ENCODE data around the gene CEP55.

The CEP55 gene

GRCh38 chr10:93573051-93573909, 76.9 kb downstream of the CEP55 start:
- Histone ChIP-seq H3K9ac (ENCODE audit: low read depth in 1 of 2, low read length in 2 of 2) (no peak overlapping the region), H3K27ac (ENCODE audit: low read depth in 2 of 2, low read length in 2 of 2) (peak overlapping the region; percentile 38 to 59), H3K36me3 (ENCODE audit: control insufficient read depth in 2 of 2, insufficient read depth in 2 of 2, low read length in 2 of 2) (no peaks in the 10 kb centered on the region), H3K4me1 (ENCODE audit: control insufficient read depth in 2 of 2, insufficient read depth in 2 of 2, low read length in 2 of 2) (peaks cover 16 to 42% of the 10 kb centered on the region in 2 donors), H3K4me3 (ENCODE audit: low read length in 2 of 2) (no peak overlapping the region), H3K9me3 (ENCODE audit: control insufficient read depth in 2 of 2, low read length in 2 of 2) (no peaks in the 10 kb centered on the region), H3K27me3 (ENCODE audit: control insufficient read depth in 2 of 2, insufficient read depth in 2 of 2, low read length in 2 of 2) (peaks cover 3 to 4% of the 10 kb centered on the region in 2 donors)

- Histone ChIP-seq H3K9ac (ENCODE audit: low read depth in 1 of 2, low read length in 2 of 2) (no peak overlapping the region), H3K4me3 (ENCODE audit: low read length in 2 of 2) (no peak overlapping the region), H3K27ac (ENCODE audit: low read depth in 2 of 2, low read length in 2 of 2) (no peak overlapping the region), H3K4me1 (ENCODE audit: control insufficient read depth in 2 of 2, insufficient read depth in 2 of 2, low read length in 2 of 2) (peaks cover 20 to 48% of the 10 kb centered on the region in 2 donors), H3K9me3 (ENCODE audit: control insufficient read depth in 2 of 2, low read length in 2 of 2) (no peaks in the 10 kb centered on the region), H3K36me3 (ENCODE audit: control insufficient read depth in 2 of 2, insufficient read depth in 2 of 2, low read length in 2 of 2) (no peaks in the 10 kb centered on the region), H3K27me3 (ENCODE audit: control insufficient read depth in 2 of 2, insufficient read depth in 2 of 2, low read length in 2 of 2) (peaks cover 0 to 2% of the 10 kb centered on the region in 2 donors)
Observed at GRCh38 chr10:93573924-93574323, 77.5 kb downstream of the CEP55 start.

GRCh38 chr10:93576888-93577287, 80.5 kb downstream of the CEP55 start:
- Histone ChIP-seq H3K27ac (ENCODE audit: low read depth in 2 of 2, low read length in 2 of 2) (peak overlapping the region; percentile 49 to 83), H3K9me3 (ENCODE audit: control insufficient read depth in 2 of 2, low read length in 2 of 2) (peaks cover 0 to 7% of the 10 kb centered on the region in 2 donors)

GRCh38 chr10:93577565-93577964, 81.2 kb downstream of the CEP55 start:
- Histone ChIP-seq H3K36me3 (ENCODE audit: control insufficient read depth in 2 of 2, insufficient read depth in 2 of 2, low read length in 2 of 2) (peaks cover 0 to 4% of the 10 kb centered on the region in 2 donors), H3K27me3 (ENCODE audit: control insufficient read depth in 2 of 2, insufficient read depth in 2 of 2, low read length in 2 of 2) (peaks cover 0 to 3% of the 10 kb centered on the region in 2 donors), H3K9ac (ENCODE audit: low read depth in 1 of 2, low read length in 2 of 2) (peak overlapping the region in 1 of 2 donors; percentile 9), H3K4me1 (ENCODE audit: control insufficient read depth in 2 of 2, insufficient read depth in 2 of 2, low read length in 2 of 2) (peaks cover 20 to 48% of the 10 kb centered on the region in 2 donors), H3K4me3 (ENCODE audit: low read length in 2 of 2) (no peak overlapping the region), H3K9me3 (ENCODE audit: control insufficient read depth in 2 of 2, low read length in 2 of 2) (peaks cover 0 to 7% of the 10 kb centered on the region in 2 donors), H3K27ac (ENCODE audit: low read depth in 2 of 2, low read length in 2 of 2) (peak overlapping the region; percentile 50 to 83)

More at GRCh38 chr10:93576888-93577287, 80.5 kb downstream of the CEP55 start:
- peaks cover 0 to 4% of the 10 kb centered on the region in 2 donors for H3K27me3 ChIP-seq (ENCODE audit: control insufficient read depth in 2 of 2, insufficient read depth in 2 of 2, low read length in 2 of 2)
- H3K9ac ChIP-seq (ENCODE audit: low read depth in 1 of 2, low read length in 2 of 2) = peak overlapping the region in 1 of 2 donors; percentile 9
- no peak overlapping the region for H3K4me3 ChIP-seq (ENCODE audit: low read length in 2 of 2)
- peaks cover 0 to 4% of the 10 kb centered on the region in 2 donors for H3K36me3 ChIP-seq (ENCODE audit: control insufficient read depth in 2 of 2, insufficient read depth in 2 of 2, low read length in 2 of 2)
- H3K4me1 ChIP-seq (ENCODE audit: control insufficient read depth in 2 of 2, insufficient read depth in 2 of 2, low read length in 2 of 2) = peaks cover 20 to 55% of the 10 kb centered on the region in 2 donors

All from mucosa of rectum (tissue), 2 donors.